Renal pelvis (tissue), 4 donors: ENCODE measurements around the gene SCN3A. TPM values are rescaled to one million over a fixed set of nuclear protein-coding genes. Genes with fewer than 3 reads are reported as not detected.

Experiments
- DNase-seq: peaks from one replicate; pipeline ENCODE4 v3.0.0-alpha.2; 2013
- polyA plus RNA-seq, 3 donors: library from polyadenylated mRNA; unstranded; fragments of 120-200 nt; gene quantifications; one replicate each; pipeline ENCODE4 v1.2.1, GENCODE V29; 2013; ENCODE audit not compliant: insufficient read length in 3 of 3

Gene SCN3A
- polyA plus RNA-seq, 3 donors, result 0.44 to 0.56 (median 0.48) TPM

DNA sequence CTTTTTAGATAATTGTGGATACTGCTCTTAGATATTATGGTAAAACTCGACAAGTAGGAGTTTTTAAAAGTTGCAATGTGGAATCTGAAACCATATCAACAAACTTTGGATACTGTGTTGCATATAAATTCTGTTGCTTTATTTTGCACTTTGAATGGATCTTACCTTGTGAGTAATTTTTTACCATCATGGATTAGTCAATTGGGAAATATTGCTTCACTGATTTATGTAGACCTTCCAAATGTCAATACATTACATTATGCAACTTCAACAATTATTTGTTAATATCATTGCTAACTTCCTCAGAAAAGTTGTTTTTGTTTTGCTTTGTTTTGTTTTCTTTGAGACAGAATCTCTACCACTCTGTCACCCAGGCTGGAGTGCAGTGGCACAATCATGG is 146.5 kb downstream of the SCN3A start:
- DNase-seq, result no peak

DNA sequence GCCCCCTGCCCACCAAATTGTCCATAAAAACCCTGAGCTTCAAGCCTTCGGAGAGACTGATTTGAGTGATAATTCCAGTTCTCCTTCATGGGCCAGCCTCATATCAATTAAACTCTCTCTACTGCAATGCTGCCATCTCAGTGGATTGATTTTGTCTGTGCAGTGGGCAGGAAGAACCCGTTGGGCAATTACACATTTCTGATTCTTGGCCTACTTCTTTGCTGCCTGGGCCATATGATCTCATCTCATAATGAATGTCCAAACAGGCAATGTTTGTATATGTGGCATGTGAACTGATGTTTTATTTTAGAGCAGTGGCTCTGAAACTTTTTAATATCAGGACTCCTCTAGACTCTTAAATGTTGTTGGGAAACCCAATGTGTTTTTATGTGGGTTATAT is 147.3 kb downstream of the SCN3A start:
- no peak for DNase-seq

DNA sequence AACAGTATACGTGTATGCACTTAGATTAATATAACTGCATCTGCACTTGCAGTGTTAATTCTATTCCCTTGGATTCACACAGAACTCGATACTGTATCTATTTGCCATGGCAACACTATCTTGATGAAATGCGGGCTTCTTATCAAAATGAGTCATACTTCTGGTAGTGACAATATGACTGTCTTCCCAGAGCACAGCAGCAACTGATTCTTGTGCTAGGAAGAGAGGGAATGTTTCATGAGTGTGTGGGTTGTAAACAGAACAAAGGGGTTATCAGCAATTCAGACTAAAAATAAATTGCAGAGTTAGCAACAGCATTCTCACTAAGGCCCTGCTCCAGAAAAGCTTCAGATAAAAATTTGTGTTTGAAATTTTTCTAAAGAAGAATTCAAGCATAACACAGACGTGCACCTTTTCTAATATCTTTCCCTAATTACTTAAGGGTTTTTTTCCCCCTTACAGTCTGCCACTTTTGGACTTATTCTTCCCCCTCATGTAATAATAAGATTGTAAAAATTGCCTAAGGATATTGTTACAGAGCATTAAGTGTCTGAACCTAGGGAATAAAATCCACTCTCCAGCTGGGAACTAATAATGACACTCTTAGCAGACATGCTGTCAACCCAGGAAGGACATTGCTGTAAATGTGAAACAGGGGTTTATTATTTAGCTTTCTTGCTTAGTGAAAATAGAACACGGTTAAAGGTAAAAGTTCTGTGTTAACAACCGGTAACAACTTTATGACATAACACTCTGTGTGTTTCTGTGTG is 148.6 kb downstream of the SCN3A start:
- DNase-seq, result no peak

DNA sequence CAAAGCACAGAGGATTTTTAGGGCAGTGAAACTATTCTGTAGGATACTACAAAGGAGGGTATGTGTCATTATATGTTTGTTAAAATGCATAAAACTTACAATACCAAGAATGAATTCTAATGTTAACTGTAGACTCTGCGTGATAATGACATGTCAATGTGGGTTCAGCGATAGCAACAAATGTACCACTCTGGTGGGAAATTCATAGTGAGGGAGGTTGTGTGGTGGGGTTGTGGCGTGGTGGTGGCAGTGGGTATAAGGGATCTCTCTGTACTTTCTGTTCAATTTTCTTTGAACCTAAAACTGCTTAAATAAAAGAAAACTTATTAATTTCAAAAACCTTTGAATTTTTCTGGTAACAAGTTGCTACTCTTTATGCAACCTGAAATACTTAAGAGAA is 149.2 kb downstream of the SCN3A start:
- DNase-seq, result no peak

DNA sequence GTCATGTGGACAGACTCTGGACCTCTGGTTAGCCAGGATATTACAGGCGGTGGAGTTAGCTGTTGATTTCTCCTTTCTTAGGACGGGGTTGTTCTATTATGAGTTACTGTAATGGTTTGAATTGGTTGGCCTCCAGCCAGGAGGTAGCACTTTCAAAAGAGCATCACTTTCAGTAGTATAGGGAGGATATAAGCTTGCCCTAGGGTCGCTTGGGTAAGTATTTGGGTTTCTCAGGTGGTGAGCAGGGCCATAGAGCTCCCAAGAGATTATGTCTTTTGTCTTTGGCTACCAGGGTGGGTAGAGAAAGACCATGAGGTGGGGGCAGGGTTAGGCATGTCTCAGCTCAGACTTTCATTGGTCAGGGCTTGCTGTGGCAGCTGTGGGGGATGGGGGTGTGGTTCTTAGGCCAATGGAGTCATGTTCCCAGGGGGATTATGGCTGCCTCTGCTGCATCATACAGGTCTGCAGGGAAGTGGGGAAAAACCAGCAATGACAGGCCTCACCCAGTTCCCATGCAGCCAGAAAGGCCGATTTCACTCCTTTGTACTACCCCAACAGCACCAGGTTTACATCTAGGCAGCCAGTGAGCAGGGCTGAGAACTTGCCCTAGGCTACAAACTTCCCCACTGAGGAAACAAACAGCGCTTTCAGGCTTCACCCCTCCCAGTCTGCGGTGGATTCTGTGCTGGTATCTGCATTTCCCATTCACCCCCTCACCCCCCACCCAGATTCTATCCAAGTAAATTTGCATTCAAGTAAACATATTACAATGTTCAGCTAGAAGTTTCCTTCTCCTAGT is 159.1 kb downstream of the SCN3A start:
- DNase-seq, result no peak

Other genes with a start within 250 kb of the SCN3A start
- 10 to 100 TPM in 2 of 3 donors, 1 to 10 TPM in 1; 5.3 to 16.3 (median 13.9) TPM for gene SLC38A11, start 248.5 kb downstream of the SCN3A start, polyA plus RNA-seq
- 1 to 10 TPM; 1.3 to 3.2 (median 2.8) TPM for gene SCN2A, start 35.4 kb upstream of the SCN3A start, polyA plus RNA-seq